ENCODE data around the gene PLD4.

Gene PLD4

DNA sequence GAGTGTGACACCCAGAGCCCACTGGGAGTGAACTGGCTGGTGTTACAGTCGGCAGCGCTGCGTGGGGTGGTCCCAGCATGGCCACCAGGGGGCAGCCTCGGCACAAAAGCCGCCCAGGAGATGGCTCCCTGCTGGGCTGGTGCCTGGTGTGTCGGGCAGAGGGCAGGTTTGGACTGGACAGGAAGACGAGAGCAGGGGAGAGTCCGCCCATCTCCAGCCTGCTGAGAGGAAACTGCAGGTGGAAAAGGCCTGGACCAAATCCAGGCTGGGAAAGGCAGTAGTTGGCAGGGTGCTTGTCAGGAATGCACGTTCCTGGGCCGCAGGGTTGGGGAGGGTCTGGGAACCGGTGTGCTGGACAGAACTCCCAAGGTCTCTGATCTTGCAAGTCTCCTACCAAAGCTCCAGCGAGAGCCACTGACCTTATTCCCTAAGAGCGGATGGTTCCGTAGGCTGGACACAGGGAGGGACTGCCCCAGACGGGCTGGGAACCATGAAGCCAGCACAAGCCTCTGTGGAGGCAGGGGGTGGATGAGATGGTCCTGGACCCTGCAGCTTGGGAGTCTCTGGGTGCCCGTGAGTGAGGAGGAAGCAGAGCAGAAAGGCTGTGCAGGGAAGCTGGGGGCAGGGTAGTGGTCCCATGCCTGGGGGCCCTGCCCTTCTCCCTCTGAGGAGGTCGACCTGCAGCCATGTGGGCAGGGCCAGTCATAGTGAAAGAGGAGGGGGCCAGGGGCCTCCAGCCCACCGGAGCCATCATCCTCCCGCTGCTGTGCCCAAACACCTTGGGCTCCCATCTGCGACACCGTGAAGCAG lies 51.7 kb downstream of the PLD4 start:
- peak; percentile 53 to 70 for DNase-seq

DNA sequence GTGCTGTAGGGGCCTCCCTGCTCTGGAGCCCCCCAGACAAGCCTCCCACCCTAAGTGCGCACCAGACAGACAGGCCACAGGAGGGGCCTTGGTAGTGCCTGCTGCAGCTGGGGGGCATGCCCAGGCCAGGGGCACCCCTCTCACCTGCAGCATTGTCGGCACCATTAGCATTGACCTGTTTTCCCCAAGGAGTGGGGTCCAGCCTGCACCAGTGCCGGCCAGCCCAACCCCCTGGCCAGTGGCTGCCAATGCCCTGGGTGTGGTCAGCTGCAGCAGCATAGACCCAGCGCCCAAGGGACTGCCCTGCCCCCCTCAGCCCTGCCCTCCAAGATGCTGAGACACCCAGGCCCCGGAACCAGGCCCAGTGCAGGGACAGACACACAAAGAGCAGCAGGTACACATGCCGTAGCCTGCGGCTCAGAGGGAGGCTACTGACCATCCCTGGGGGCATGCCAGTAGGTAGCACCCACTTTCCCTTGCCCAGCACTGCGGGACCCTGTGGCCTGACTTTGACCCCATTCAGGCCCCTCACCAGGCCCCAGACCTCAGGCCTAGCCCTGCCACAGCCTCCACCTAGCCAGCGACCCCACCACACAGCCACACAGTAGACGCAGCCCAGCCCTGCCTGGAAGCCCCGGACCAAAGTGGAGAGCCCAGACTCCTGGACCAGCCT lies 52.5 kb downstream of the PLD4 start:
- no peak for DNase-seq

DNA sequence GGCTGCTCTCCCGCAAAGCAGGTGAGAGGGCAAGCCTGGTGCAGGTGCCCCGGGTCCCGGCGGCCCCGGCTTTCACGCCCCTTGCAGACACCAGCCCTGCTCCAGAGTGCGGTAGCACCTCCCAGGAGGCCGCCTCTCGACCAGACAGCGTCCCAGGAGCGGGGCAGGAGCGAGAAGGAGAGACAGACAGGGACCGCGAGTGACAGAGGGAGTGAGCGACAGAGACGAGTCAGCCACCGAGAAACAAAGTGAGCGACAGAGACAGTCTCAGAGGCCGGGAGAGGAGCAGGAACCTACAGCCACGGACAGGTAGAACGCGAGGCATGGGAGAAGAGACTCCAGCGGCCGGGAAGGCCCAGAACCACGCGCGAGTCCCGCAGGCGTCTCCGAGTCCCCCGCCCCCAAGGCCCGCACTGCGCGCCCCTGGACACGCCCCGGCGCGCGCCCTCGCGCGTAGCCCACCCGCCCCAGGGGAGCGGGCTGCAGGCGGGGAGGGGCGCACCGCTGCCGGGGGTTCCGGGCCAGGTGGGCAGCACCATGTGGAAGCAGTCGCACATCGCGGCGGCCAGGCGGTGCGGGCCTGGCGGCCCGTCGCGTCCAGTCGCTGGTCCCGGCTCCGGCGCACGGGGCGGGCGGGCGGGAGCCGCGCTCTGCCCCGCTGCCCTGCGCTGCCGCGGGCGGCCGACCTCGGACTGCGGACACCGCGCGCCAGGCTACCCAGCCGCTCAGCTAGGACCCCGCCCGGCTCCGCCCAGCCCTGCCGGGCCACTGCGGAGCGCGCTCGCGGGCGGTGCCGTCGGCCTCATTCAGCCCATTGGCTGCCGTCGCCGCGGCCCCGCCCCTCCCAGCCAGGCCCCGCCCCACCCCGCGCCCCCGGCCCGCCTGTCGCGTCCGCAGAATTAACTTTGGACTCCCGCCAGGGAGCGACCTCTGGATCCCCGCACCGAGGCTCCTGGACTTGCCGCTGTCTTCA lies 53.3 kb downstream of the PLD4 start, which contains the start of gene AHNAK2:
Gene AHNAK2 (minus strand): TSS at position 694 of the 973 bp plus-strand sequence. CDS start 137 bp downstream, at position 557.
- DNase-seq = no peak

DNA sequence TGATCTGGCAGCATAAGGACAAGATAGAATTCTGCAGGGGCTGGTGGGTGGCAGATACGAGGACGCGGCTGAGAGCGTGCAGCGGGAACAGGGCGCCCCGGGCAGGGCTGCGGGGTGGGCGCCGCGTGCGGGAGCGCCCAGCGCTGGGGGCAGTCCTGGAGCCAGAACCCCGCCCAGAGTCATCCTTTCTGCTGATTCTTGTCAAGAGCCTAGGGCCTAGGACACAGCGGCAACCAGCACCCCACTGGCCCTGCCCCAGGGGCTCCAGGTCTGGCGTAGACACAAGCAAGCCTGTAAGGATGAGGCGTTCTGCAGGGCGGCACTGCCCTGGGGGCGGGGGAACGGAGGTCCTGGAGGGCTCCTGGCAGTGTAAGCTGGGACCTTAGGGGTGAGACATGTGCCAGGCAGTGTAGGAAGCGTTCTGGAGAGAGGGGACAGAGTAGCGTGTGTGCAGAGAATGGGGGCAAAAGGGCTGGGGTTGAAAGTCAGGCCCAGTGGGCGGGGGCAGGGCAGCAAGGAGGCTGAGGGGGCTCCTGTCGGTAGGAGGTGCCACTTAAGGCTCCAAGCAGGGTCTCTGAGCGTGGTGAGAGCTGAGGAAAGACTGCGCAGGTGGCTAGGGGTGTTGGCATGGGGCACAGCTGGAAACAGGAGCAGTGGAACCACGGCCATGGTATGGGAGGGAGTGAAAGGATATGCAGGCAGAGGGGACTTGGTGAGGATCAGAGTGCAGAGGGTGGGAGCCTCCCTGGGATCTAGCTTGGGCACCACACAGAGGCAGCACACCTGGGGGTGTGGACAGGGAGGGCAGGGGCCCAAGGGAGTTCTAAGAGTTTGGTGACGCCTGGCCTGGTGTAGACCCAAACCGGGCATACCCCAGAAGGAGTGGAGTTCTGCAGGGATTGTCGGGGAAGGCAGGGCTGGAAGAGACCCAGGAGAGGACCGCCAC lies 54.3 kb downstream of the PLD4 start:
- no peak for DNase-seq

DNA sequence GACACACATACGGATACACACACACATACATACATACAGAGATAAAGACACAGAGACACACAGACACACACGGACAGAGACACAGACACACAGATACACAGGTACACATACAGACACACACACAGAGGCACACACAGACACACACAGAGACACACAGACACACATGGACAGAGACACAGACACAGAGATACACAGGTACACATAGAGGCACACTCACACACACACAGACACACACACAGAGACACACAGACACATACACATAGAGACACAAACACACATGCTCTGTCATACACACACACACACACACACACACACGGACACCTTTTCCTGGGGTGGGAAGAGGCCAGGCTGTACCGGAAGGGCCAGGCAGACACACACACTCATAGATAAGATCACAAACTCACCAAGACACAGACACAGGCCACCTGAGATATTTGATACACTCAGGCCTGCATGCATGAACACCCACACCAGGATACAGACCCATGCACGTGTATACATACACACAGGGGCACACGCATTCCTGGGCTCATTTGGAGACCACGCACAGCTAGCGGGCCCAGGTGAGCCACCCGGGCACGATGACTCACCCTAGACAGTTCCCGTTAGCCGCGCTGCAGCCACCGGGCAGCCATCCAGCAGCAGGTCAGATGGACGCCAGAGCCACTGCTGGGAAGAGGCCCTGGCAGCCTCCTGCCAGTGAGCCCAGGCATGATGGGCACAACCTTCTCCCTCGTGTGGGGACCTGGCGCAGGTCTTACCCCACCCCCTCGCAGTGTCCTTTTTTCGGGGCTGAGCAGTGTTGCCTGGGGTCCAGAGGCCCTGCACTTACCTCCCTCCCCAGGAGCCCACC lies 55.3 kb downstream of the PLD4 start:
- DNase-seq = no peak

DNA sequence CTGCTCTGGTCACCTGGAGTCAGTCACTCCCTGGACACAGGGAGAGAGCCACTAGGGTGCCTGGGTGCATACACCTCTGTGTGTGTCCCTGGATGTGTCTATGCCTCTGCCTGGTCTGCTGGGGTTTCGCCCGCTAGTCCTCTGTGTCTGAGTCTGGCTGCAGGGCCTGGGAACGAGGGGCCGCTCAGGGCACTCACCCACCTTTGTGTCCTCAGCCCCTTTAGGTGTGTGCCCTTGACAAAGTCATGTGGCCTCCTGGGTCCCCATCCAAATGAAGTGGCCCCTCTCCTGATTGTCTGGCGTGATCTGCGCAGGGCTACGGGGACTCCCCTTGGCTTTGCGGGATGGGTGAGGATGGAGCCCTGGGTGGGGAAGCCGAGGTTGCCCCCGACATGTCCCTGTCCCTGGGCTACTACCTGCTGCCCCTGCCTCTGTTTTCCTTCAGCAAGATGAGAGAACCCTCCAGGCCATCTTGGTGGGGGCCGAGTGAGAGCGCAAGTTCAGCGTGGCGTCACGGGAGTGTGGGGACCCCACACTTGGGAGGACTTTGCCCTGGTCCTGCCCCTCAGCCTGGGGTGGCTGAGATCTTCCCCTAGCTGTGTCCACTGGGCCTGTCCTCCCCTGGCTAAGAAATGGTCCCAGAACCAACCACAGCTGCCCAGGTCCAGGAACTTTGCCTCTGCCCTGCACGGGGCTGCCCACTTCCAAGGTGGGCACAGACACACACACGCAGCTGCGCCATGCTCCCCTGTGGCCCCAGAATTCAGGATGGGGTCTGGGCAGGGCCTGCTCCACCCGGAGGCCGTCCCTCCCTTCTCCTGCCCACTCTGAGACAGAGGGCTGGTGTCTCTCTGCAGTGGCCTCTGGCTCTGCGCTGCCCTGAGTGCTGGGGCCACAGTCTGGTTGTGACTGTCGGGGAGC lies 56.2 kb downstream of the PLD4 start:
- no peak for DNase-seq

DNA sequence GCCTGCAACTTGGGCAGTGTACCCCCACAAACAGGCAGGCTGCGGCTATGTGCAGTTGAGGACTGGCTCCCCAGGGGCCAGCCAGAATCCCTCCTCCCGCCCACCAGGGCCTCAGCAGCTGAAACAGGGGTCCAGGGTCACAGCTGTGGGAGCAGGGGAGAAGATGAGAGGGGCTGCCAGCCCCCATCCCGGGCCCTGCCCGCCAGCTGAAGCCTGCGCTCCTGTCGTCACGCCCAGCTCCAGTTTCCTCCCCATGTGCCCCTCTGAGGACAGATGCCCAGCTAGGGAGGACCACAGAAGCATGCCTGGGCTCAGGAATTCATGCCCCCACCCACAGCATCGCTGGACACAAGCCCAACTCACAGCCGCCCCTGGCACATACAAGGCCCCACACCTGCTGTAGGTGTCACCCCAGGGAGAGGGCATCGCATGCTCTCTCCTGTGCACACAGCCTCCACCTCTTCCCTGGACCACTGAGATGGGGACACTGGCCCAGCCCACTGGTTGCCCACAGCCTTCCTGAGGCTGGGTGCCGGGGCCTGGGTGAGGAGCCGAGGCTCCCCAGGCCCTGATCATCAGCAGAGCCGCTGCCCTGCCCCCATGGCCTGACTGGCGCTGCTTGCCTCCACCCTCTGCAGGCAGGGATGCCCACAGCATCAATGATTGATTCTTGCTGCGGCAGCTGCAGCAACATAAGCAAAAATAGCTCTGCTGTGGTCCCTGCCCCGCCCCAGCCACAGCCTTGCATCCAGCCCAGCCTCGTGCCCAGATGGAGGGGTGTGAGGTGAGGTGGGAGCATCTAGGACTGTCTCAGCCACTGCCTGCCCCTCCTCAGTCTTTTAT lies 57.2 kb downstream of the PLD4 start:
- DNase-seq = no peak

DNA sequence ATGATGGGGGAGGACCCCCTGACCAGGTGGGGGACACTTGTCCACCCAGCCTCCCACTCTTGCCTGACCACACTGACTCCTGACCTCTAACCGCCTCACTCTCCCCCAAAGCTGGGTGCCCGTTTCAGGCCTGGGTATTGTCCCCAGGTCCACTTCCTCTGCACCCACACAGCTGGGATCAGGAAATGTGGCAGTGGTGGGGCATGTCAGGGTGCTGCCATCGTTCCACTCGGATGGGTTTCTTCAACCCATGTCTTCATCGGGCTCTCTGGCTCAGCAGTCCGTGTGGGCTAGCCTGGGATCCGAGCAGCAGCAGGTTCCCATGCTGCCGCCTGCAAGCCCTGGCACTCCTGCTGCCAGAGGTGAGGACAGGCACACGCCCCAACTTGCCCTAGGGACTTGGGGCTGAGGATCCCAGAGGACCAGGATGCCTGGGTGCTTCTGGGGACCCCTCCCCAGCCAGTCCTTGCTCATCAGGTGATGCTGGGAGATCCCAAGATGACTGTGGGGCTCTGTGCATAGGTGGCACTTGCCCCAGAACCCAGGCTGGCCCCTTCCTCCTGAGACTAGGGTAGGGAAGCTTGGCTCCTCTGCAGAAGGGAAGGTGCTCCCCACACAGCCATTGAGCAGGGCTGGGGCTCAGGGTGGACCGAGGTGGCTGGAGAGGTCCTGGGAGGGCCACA lies 58.0 kb downstream of the PLD4 start:
- no peak for DNase-seq

Data from Kasumi-1 (cell line).